Measurements from ENCODE around the gene TGFB1I1. TPM values are rescaled to one million over a fixed set of nuclear protein-coding genes. Genes with fewer than 3 reads are reported as not detected.

Gene TGFB1I1
- polyA plus RNA-seq, 4 donors = 43.7 to 69.1 (median 45.9) TPM

GRCh38 chr16:31451681-31452351 is 20.1 kb upstream of the TGFB1I1 start:
- no peak for DNase-seq (ENCODE audit: low read depth in 4 of 4, low spot score in 3 of 4)

DNA sequence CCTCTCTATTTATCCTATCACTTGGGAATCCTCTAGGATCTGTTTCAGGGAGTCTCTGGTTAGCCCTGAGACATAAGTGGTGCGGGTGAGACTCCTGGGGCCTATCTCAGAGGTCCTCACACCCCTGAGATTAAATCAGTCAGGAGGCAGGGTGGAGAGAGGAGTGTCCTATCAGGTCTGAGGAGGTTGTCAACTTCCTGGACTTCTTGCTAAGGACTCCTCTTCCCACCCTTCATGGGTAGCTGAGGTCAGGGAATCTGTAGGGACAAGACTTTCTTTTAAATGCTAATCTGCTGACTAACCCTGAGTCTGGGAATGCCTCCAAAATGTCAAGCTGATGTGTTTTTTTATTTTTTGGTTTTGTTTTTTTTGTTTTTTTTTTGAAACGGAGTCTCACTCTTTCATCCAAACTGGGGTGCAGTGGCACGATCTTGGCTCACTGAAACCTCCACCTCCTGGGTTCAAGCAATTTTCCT is 19.3 kb upstream of the TGFB1I1 start:
- no peak for DNase-seq (ENCODE audit: low read depth in 4 of 4, low spot score in 3 of 4)

GRCh38 chr16:31453255-31454204 is 18.4 kb upstream of the TGFB1I1 start:
- no peak for DNase-seq (ENCODE audit: low read depth in 4 of 4, low spot score in 3 of 4)

GRCh38 chr16:31455601-31456314 is 16.2 kb upstream of the TGFB1I1 start:
- no peak for DNase-seq (ENCODE audit: low read depth in 4 of 4, low spot score in 3 of 4)

GRCh38 chr16:31456988-31457360 is 15.0 kb upstream of the TGFB1I1 start:
- DNase-seq (ENCODE audit: low read depth in 4 of 4, low spot score in 3 of 4) = no peak

DNA sequence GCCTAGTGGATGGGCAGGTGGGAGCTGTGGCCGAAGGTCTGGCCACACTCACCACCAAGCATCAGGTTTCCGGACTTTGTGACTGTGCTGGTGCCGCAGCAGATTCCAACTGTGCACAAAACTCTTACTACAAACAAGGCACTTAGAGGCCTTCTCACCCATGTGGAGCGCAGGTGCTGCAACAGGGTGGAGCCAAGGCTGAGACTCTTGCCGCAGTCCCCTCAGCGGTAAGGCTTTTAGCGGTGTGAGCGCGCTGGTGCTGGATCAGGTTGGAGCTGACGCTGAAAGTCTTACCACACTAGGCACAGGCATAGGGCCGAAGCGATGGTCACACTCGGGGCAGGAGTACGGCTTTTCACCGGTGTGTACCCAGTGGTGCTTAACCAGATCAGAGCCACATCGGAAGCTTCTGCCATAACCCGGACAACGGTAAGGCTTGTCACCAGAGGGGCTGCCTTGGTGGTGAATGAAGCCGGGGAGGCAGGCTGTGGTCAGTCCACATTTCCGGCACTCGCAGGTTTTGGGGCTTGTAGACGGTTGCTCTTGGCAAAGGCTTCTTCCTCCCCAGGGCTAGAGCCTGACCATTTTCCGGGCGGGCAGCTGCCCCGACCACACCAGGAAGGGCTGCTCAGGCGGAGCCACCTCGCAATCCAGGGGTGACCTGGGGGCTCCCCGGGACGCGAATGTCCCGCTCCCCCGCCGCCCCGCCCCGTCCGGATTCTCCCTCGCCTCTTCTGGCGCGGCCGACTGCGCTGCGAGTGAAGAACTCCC is 13.7 kb upstream of the TGFB1I1 start:
- no peak for DNase-seq (ENCODE audit: low read depth in 4 of 4, low spot score in 3 of 4)

DNA sequence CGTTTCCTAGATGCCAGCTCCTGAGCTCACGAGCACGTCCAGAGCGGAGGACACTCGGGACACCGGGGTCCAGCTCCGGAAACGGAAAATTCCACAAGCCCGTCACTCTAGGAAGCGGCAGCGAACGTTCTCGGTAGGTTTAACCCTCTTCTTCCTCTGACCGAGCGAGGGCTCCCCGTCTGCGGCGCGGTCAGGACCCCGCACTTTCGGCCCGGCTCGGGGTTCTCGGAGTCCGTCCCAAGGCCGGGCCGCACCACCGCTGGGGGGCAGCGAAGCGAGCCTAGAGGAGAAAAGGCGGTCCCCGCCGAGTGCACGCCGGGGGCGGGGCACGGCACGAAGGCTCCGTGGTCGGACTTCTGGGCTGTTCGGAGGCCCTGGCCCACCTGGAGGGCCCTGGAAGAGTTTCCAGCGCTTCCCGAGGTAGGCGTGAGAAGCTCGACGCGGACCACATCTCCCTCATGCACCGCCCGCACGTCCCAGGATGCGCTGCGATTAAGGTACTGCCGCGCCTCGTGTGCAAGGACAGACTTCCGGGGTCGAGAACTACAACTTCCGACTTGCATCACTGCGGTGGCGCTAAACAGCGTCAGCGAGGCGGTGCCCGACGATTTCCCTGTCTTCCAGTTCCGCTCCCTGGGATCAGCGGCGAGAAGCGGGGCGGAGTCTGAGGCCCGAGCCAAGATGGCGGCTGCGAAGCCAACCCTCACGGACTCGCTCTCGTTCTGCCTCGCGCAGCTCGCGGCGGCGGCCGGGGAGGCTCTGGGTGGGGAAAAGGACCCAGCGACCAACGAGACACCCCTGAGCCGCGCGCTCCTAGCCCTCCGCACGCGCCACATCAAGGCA is 12.9 kb upstream of the TGFB1I1 start, which contains the start of gene ARMC5:
ARMC5 (plus strand) TSS at position 658 of the 843 bp plus-strand sequence; CDS start at position 682, 24 bp downstream.
- DNase-seq (ENCODE audit: low read depth in 4 of 4, low spot score in 3 of 4) = peak; percentile 94 to 96 (median 96)

DNA sequence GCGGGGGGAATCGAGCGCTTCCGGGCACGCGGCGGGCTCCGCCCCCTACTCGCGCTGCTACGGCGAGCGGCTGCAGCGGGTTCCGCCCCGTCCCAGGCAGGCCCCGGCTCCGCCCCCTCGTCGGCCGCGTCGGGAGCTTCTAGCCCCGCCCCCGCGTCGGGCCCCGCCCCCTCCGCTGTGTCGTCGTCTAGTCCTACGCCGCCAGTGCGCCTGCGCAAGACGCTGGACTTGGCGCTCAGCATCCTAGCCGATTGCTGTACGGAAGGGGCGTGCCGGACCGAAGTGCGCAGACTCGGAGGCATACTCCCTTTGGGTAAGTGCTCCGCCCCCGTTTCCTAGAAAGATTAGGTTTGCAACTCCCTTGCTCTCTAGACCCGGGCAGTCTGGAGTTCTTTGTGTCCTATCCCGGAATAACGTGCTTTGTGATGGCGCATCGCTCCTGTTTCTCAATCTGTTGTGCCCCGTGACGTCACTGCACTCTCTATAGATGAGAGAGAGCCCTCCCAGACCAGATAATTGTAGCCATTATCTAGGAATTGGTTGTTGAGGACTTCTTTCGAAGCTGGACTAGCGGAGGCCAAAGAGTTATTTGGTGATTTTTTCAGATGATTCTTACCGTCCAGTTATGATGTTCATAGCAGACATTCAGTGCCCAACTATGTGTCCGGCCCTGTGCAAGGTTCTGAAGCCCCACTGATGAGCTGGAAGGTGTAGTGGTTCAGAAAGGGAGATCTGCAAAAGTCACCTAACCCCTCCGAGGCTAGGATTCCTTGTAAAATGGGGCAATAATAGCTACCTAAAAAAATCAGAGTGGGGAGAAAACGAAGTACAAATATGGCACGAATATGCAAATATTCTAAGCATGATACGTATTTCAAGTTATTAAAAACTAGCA is 12.0 kb upstream of the TGFB1I1 start:
- peak; percentile 97 to 99 (median 98) for DNase-seq (ENCODE audit: low read depth in 4 of 4, low spot score in 3 of 4)

GRCh38 chr16:31460582-31461002 is 11.4 kb upstream of the TGFB1I1 start:
- no peak for DNase-seq (ENCODE audit: low read depth in 4 of 4, low spot score in 3 of 4)

DNA sequence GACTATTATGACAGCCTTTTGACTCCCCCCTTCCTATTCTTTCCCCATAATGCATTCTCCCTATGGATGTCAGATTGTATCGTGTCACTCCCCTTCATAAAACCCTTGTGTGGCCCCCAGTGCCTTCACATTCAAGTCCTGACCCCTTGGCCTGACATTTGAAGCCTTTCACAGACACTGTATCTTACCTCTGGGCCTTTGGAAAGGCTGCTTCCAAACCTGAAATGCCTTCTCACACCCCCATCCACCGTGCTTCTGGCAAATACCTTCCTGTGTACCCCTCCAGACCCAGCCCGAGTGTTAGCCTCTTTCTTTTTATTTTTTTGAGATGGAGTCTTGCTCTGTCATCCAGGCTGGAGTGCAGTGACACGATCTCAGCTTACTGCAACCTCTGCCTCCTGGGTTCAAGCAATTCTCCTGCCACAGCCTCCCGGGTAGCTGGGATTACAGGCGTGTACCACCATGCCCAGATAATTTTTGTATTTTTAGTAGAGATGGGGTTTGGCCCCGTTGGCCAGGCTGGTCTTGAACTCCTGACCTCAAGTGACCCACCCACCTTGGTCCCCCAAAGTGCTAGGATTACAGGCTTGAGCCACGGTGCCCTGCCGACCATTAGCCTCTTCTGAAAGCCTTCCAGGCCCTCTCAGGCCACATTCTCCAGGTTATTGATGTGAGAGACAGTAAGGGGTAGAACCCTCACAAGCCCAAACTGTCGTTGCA is 10.6 kb upstream of the TGFB1I1 start:
- DNase-seq (ENCODE audit: low read depth in 4 of 4, low spot score in 3 of 4) = no peak

DNA sequence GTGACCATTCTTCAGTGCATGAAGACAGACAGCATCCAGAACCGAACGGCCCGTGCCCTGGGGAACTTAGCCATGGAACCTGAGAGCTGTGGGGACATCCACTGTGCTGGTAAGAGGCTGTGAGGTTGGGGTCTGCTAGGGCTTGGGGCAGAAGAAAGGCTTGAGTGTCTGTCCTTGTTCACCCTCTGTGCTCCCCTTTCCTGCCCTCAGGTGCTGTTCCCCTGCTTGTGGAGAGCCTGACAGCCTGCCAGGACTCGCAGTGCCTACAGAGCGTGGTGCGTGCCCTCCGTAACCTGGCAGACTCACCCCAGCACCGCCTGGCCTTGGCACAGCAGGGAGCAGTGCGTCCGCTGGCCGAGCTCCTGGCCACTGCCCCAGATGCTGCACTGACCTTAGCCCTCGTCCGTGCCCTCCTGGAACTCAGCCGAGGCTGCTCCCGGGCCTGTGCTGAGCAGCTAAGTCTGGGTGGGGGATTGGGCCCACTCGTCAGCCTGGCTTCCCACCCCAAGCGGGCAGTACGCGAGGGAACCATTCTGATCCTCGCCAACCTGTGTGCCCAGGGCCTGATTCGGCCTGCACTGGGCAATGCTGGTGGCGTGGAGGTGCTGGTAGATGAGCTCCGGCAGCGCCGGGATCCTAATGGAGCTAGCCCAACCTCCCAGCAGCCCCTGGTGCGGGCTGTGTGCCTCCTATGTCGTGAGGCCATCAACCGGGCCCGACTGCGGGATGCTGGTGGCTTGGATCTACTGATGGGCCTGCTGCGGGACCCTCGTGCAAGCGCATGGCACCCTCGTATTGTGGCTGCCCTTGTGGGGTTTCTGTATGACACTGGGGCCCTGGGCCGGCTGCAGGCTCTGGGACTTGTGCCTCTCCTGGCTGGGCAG is 9.8 kb upstream of the TGFB1I1 start:
- no peak for DNase-seq (ENCODE audit: low read depth in 4 of 4, low spot score in 3 of 4)

DNA sequence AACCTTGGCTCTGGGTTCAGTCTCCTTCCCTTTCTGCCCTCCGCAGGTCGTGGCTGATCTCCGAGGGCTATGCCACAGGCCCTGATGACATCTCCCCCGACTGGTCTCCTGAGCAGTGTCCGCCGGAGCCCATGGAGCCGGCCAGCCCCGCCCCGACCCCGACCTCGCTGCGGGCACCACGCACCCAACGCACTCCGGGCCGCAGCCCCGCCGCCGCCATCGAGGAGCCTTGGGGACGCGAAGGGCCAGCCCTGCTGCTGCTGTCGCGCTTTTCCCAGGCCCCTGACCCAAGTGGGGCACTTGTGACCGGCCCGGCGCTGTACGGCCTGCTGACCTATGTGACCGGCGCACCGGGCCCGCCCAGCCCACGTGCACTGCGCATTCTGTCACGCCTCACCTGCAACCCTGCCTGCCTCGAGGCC is 7.6 kb upstream of the TGFB1I1 start:
- no peak for DNase-seq (ENCODE audit: low read depth in 4 of 4, low spot score in 3 of 4)

GRCh38 chr16:31464781-31465260 is 7.1 kb upstream of the TGFB1I1 start:
- DNase-seq (ENCODE audit: low read depth in 4 of 4, low spot score in 3 of 4) = no peak

- DNase-seq (ENCODE audit: low read depth in 4 of 4, low spot score in 3 of 4) = no peak
Observed at GRCh38 chr16:31465788-31466370, 6.1 kb upstream of the TGFB1I1 start.

GRCh38 chr16:31466381-31466841 is 5.5 kb upstream of the TGFB1I1 start:
- DNase-seq (ENCODE audit: low read depth in 4 of 4, low spot score in 3 of 4) = no peak

All from left renal pelvis (tissue), 4 donors.